Pancreas (tissue), 10 donors: ENCODE data around the gene DOK3. TPM values are rescaled to one million over a fixed set of nuclear protein-coding genes. Genes with fewer than 3 reads are reported as not detected.

Experiments used
- ATAC-seq, 4 donors: fragments of 200-7000 bp; cut with Tn5 transposase; one replicate each; pipeline versions ENCODE4 v1.8.0 to v1.9.1; 2020; ENCODE audit warnings: mild to moderate bottlenecking in 4 of 4, moderate library complexity in 4 of 4
- DNase-seq, 6 donors: peaks; one replicate each; pipeline ENCODE4 v3.0.0-alpha.2; 2020
- FAIRE-seq: peaks from 2 replicates; lab custom pipeline; 2012; peaks lifted over from hg19 to GRCh38; lab: Jason Lieb, UNC
- H3K27ac ChIP-seq, 4 donors: fragments of 200-600 bp; sonication (generic); 1 replicate in 3 of 4; 2 replicates in 1 of 4; pipeline versions ENCODE4 v1.5.0 to v1.8.0; 2020
- H3K27me3 ChIP-seq, 4 donors: fragments of 200-600 bp; one replicate each; pipeline ENCODE4 v1.8.0; 2021
- H3K36me3 ChIP-seq, 3 donors: fragments of 200-600 bp; sonication (generic) in 1 of 3; one replicate each; pipeline versions ENCODE4 v1.5.0 to v1.8.0; 2020 to 2021
- H3K4me1 ChIP-seq, 3 donors: fragments of 200-600 bp; one replicate each; pipeline ENCODE4 v1.8.0; 2021
- H3K4me3 ChIP-seq, 4 donors: fragments of 200-600 bp; sonication (generic) in 2 of 4; one replicate each; pipeline versions ENCODE4 v1.5.0 to v1.8.0; 2020 to 2021
- H3K9me3 ChIP-seq, 4 donors: fragments of 200-600 bp; one replicate each; pipeline ENCODE4 v1.8.0; 2021
- WGBS, 2 donors: extraction: QIAGEN DNeasy Blood & Tissue Kit; methylation state at CpG; one replicate each; pipeline ENCODE4 v1.1.7; 2013; 5-methylcytosine and 5-hydroxymethylcytosine counted together
- intact Hi-C, 3 donors: fragments of 100-400 bp; cut with DNase I; formaldehyde crosslinking; loops; one replicate each; pipeline versions ENCODE4 v1.11.1 to v1.14.2; 2022
- polyA plus RNA-seq, 2 donors: library from polyadenylated mRNA; stranded (reverse); fragments of 200-250 nt; gene quantifications; one replicate each; pipeline ENCODE4 v1.2.3, GENCODE V29; 2013
- total RNA-seq, 6 donors: library from RNA; stranded (reverse); fragmentation: NEBNext Ultra II Directional in 4 of 6; extraction: Animal tissue kit (Norgen Biotek cat#: 25700) in 4 of 6; gene quantifications; one replicate each; pipeline versions ENCODE4 v1.2.1 to v1.2.4, GENCODE V29; 2021 to 2023
- TF ChIP-seq, protein P1 (sequence below), 4 donors: fragments of 200-600 bp; sonication (generic) in 3 of 4; IDR thresholded peaks; one replicate each; pipeline versions ENCODE4 v1.5.0 to v1.8.0; 2021; ENCODE audit warnings: antibody characterized with exemption in 4 of 4
- donor health status: healthy with polysubstance abuse.
- donor health status: DM: no; HTN: no; CAD: no; lungs with moderate emphysema.
- donor health status: DM: no; HTN: no; CAD: no.
- donor health status: control.
- donor health status: control.
- donor health status: Bipolar disorder and iron deficiency.
- donor health status: DM: yes; HTN: yes; CAD: no.
- donor health status: DM: no; HTN: no; CAD: no.
- donor health status: DM: no; HTN: no; CAD: no.
- donor health status: DM: yes; HTN: yes; CAD: no.

DOK3 gene
- total and polyA plus RNA-seq, 8 donors, result 0.98 to 11.4 (median 4.7) TPM

DNA sequence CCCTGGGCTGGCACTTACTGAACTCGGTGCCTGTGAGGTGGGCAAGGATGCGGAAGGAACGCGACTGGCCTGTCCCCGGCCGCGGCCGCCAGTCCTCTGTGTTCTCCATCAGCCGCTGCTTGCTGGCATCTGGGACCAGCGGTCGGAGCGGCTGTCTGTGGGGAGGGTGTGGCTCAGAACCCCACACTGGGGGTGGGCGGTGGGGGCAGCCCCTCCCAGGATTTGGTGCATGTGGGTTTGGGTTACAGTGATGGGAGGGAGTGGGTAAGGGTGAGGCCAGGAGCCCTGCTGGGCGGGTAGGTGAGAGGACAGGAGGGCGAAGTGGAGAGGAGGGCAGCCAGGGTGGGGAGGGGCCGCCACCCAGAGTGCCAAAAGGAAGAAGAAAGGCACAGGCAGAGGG lies 18.6 kb downstream of the DOK3 start:
- Histone ChIP-seq H3K4me1 (no peaks in the 10 kb centered on the region), H3K4me3 (no peak overlapping the region), H3K36me3 (no peaks in the 10 kb centered on the region), H3K27ac (no peak overlapping the region), H3K9me3 (no peaks in the 10 kb centered on the region), H3K27me3 (no peaks in the 10 kb centered on the region)
- TF ChIP-seq, protein P1, sequence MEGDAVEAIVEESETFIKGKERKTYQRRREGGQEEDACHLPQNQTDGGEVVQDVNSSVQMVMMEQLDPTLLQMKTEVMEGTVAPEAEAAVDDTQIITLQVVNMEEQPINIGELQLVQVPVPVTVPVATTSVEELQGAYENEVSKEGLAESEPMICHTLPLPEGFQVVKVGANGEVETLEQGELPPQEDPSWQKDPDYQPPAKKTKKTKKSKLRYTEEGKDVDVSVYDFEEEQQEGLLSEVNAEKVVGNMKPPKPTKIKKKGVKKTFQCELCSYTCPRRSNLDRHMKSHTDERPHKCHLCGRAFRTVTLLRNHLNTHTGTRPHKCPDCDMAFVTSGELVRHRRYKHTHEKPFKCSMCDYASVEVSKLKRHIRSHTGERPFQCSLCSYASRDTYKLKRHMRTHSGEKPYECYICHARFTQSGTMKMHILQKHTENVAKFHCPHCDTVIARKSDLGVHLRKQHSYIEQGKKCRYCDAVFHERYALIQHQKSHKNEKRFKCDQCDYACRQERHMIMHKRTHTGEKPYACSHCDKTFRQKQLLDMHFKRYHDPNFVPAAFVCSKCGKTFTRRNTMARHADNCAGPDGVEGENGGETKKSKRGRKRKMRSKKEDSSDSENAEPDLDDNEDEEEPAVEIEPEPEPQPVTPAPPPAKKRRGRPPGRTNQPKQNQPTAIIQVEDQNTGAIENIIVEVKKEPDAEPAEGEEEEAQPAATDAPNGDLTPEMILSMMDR (IDR thresholded peaks at IDR 0.05), result no peak
- FAIRE-seq (no peak), ATAC-seq (no peak), DNase-seq (peak in 1 of 6 donors; percentile 69)
- intact Hi-C loops, result no loop called here
- WGBS, 2 donors, result 94 to 95% methylated on average over 16 of the region's 16 CpGs

DNA sequence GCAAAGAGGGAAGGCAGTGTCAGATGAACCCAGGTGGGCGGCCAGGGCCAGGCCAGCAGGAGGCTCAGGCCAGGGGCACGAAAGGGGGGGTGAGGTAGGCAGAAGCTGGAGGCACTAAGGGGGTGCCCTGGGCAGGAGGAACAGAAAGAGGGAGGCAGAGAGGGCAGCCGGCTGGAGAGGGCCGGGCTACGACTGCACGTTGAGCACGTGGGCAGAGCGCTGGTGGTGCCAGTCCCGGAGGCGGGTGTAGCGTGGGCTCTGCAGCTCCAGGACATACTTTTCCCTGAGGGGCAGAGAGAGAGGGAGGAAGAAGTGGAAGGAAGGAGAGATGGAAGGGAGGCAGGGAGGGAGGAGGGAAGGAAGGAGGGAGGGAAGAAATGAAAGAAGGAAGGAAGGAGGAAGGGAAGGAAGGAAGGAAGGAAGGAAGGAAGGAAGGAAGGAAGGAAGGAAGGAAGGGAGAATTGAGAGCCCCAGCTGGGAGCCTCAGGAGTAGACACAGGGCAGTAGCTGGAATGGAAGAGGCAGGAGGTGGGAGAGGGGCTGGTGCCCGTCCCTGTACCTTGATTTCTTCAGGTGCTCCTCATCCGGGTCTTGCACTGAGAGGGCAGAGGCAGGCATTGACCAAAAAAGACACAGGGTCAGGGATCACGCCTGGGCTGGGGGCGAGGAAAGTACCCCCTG lies 19.2 kb downstream of the DOK3 start:
- Histone ChIP-seq H3K36me3 (no peaks in the 10 kb centered on the region), H3K9me3 (no peaks in the 10 kb centered on the region), H3K27me3 (no peaks in the 10 kb centered on the region), H3K4me3 (no peak overlapping the region), H3K4me1 (no peaks in the 10 kb centered on the region), H3K27ac (no peak overlapping the region)
- 93 to 96% methylated on average over 14 to 15 of the region's 15 CpGs for WGBS, 2 donors
- no peak for ATAC-seq
- no peak for FAIRE-seq
- intact Hi-C loops, result no loop called here
- DNase-seq, result peak in 1 of 6 donors; percentile 55
- TF ChIP-seq, protein P1 (IDR thresholded peaks at IDR 0.05), result no peak

DNA sequence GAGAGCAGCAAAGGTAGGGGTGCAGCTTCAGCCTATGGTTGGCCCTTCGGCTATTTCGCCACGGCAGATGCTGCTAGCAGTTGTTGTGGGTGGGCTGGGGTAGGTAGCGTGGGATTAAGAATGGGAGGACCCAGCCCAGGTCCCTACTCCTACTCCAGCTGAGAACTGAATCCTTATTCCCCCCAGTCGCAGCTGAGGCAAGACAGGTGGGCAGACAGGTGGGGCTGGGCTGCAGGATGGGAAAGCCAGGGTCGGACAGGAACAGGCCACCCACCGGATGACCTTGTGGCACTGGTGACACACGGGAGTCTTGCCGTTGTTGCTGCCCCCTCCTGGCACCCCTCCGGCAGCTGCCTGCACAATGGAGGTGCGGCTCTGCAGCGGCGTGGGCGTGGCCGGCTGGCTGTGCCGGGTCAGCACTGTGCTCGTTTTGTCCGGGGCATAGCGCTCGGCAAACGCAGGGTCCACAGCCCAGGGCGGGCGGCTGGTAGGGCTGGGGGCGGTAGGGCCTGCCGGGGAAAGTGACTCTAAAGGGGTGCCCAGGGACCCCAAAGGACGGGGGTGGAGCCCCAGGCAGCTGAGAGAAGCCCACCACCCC lies 20.4 kb downstream of the DOK3 start:
- FAIRE-seq (no peak), ATAC-seq (peak in 1 of 4 donors; percentile 37), DNase-seq (peak in 1 of 6 donors; percentile 75)
- Histone ChIP-seq H3K27ac (no peak overlapping the region), H3K9me3 (no peaks in the 10 kb centered on the region), H3K36me3 (no peaks in the 10 kb centered on the region), H3K4me1 (no peaks in the 10 kb centered on the region), H3K4me3 (no peak overlapping the region), H3K27me3 (no peaks in the 10 kb centered on the region)
- intact Hi-C loops, result no loop called here
- WGBS, 2 donors, result 72 to 81% methylated on average over 26 of the region's 26 CpGs
- TF ChIP-seq, protein P1 (IDR thresholded peaks at IDR 0.05), result no peak

DNA sequence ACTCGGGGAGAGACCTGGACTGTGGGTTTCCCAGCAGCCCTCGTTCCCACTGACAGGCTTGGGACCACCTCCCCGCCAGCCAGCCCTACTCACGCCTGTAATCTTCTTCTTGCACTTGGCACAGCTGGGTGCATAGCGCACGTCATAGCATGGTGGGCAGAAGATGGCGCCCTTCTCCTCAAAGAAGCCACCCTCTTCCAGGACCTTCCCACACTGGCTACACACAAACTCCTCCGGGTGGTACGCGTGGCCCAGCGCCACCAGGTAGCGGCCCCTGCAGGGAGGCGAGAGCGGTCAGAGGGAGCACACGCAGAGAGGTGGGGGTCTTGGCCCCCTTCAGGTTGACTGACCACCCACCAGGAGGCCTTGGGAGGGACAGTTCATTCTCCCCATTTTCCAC lies 21.7 kb downstream of the DOK3 start:
- no peaks in the 10 kb centered on the region for H3K9me3 ChIP-seq
- H3K27me3 ChIP-seq, result no peaks in the 10 kb centered on the region
- peak in 2 of 6 donors; percentile 10 to 35 for DNase-seq
- no peak overlapping the region for H3K27ac ChIP-seq
- ATAC-seq, result peak in 1 of 4 donors; percentile 22
- no peak for FAIRE-seq
- H3K36me3 ChIP-seq, result no peaks in the 10 kb centered on the region
- intact Hi-C loops, result no loop called here
- H3K4me1 ChIP-seq, result no peaks in the 10 kb centered on the region
- no peak overlapping the region for H3K4me3 ChIP-seq
- 91 to 93% methylated on average over 15 of the region's 15 CpGs for WGBS, 2 donors
- TF ChIP-seq, protein P1 (IDR thresholded peaks at IDR 0.05), result no peak

DNA sequence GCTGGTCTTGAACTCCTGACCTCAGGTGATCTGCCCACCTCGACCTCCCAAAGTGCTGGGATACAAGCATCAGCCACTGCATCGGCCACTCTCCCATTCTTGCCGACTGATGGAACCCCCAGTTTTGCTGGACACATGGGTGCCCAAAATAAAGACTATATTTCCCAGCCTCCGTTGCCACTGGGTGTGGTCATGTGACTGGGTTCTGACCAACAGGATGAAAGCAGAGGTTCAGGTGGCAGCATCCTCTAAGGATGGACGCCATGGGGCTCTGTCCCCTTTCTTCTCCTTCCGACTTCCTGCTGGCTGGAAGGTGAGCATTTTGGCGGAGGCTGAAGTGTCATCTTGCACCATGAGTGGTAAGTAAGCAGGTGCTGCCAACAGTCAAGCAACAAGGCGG lies 22.5 kb downstream of the DOK3 start:
- Histone ChIP-seq H3K27ac (no peak overlapping the region), H3K4me1 (no peaks in the 10 kb centered on the region), H3K36me3 (no peaks in the 10 kb centered on the region), H3K27me3 (no peaks in the 10 kb centered on the region), H3K9me3 (no peaks in the 10 kb centered on the region), H3K4me3 (no peak overlapping the region)
- 91 to 94% methylated on average over 8 of the region's 8 CpGs for WGBS, 2 donors
- intact Hi-C loops, result no loop called here
- TF ChIP-seq, protein P1 (IDR thresholded peaks at IDR 0.05), result no peak
- no peak for DNase-seq
- ATAC-seq, result no peak
- no peak for FAIRE-seq
